H9 (cell line): ENCODE data around the gene MTRR. TPM values are rescaled to one million over a fixed set of nuclear protein-coding genes. Genes with fewer than 3 reads are reported as not detected.

ENCODE experiments used
- DNase-seq: peaks from one replicate; pipeline ENCODE4 v3.0.0-alpha.2; 2017
- H2AFZ ChIP-seq: one replicate; pipeline ENCODE4 v1.6.1; 2013; ENCODE audit warnings: mild to moderate bottlenecking, low read length, control low read depth, moderate library complexity
- H2AK5ac ChIP-seq: 2 replicates; pipeline ENCODE4 v1.6.1; 2013; ENCODE audit warnings: low read length, control low read depth, mixed read lengths; ENCODE audit not compliant: insufficient read length
- H2BK120ac ChIP-seq: one replicate; pipeline ENCODE4 v1.6.1; 2013; ENCODE audit warnings: low read depth, mild to moderate bottlenecking, low read length, control low read depth, inconsistent platforms; ENCODE audit not compliant: poor library complexity, severe bottlenecking
- H2BK12ac ChIP-seq: 2 replicates; pipeline ENCODE4 v1.6.1; 2013; ENCODE audit warnings: low read length, control low read depth, mixed read lengths, low read depth; ENCODE audit not compliant: insufficient read length
- H2BK15ac ChIP-seq: 2 replicates; pipeline ENCODE4 v1.6.1; 2013; ENCODE audit warnings: low read depth, low read length, control low read depth
- H2BK20ac ChIP-seq: one replicate; pipeline ENCODE4 v1.6.1; 2013; ENCODE audit warnings: low read depth, mild to moderate bottlenecking, low read length, control low read depth, inconsistent platforms; ENCODE audit not compliant: poor library complexity, severe bottlenecking
- H2BK5ac ChIP-seq: 2 replicates; pipeline ENCODE4 v1.6.1; 2013; ENCODE audit warnings: low read length, control low read depth, mixed read lengths; ENCODE audit not compliant: insufficient read length
- H3K14ac ChIP-seq: 2 replicates; pipeline ENCODE4 v1.6.1; 2013; ENCODE audit warnings: low read length, control low read depth; ENCODE audit not compliant: insufficient read depth
- H3K18ac ChIP-seq: 2 replicates; pipeline ENCODE4 v1.6.1; 2013; ENCODE audit warnings: low read depth, mild to moderate bottlenecking, mixed read lengths, low read length, control low read depth; ENCODE audit not compliant: insufficient read length
- H3K23ac ChIP-seq: 2 replicates; pipeline ENCODE4 v1.6.1; 2013; ENCODE audit warnings: low read length, control low read depth, mixed read lengths, low read depth; ENCODE audit not compliant: insufficient read length
- H3K23me2 ChIP-seq: 2 replicates; pipeline ENCODE4 v1.6.1; 2013; ENCODE audit warnings: low read depth, mild to moderate bottlenecking, mixed read lengths, low read length, control low read depth; ENCODE audit not compliant: insufficient read length, poor library complexity, severe bottlenecking
- H3K27ac ChIP-seq: 2 replicates; pipeline ENCODE4 v1.5.1; 2013; ENCODE audit warnings: low read length, control low read depth, mixed read lengths, low read depth; ENCODE audit not compliant: insufficient read length
- H3K27me3 ChIP-seq: 2 replicates; pipeline ENCODE4 v1.6.1; 2013; ENCODE audit warnings: low read length, control low read depth, inconsistent platforms; ENCODE audit not compliant: insufficient read depth
- H3K4ac ChIP-seq: 2 replicates; pipeline ENCODE4 v1.6.1; 2013; ENCODE audit warnings: low read depth, mild to moderate bottlenecking, control low read depth, inconsistent platforms, low read length, moderate library complexity
- H3K4me1 ChIP-seq: 2 replicates; pipeline ENCODE4 v1.6.1; 2013; ENCODE audit warnings: low read length, control low read depth, inconsistent platforms; ENCODE audit not compliant: insufficient read depth
- H3K4me2 ChIP-seq: 2 replicates; pipeline ENCODE4 v1.6.1; 2013; ENCODE audit warnings: low read length, control low read depth, mixed read lengths; ENCODE audit not compliant: insufficient read length, insufficient read depth
- H3K56ac ChIP-seq: 2 replicates; pipeline ENCODE4 v1.6.1; 2013; ENCODE audit warnings: low read depth, mild to moderate bottlenecking, mixed read lengths, low read length, control low read depth; ENCODE audit not compliant: insufficient read length
- H3K79me1 ChIP-seq: 2 replicates; pipeline ENCODE4 v1.6.1; 2013; ENCODE audit warnings: low read depth, mild to moderate bottlenecking, moderate library complexity, low read length, control low read depth, inconsistent platforms; ENCODE audit not compliant: insufficient read depth, poor library complexity, severe bottlenecking
- H3K79me2 ChIP-seq: 2 replicates; pipeline ENCODE4 v1.6.1; 2013; ENCODE audit warnings: low read length, control low read depth, inconsistent platforms; ENCODE audit not compliant: insufficient read depth
- H3K9ac ChIP-seq: 2 replicates; pipeline ENCODE4 v1.6.1; 2013; ENCODE audit warnings: low read length, control low read depth, mixed read lengths; ENCODE audit not compliant: insufficient read length; ENCODE audit errors: extremely low read depth
- H3K9me3 ChIP-seq: one replicate; pipeline ENCODE4 v1.6.1; 2013; ENCODE audit warnings: low read depth, low read length, inconsistent platforms; ENCODE audit not compliant: control insufficient read depth
- H3T11ph ChIP-seq: one replicate; pipeline ENCODE4 v1.6.1; 2013; ENCODE audit warnings: mild to moderate bottlenecking, low read length, control low read depth, inconsistent platforms
- H4K20me1 ChIP-seq: one replicate; pipeline ENCODE4 v1.6.1; 2013; ENCODE audit not compliant: control insufficient read depth, insufficient read length, insufficient read depth
- H4K5ac ChIP-seq: 2 replicates; pipeline ENCODE4 v1.6.1; 2013; ENCODE audit warnings: low read depth, mild to moderate bottlenecking, mixed read lengths, low read length, control low read depth; ENCODE audit not compliant: insufficient read length
- H4K8ac ChIP-seq: replicated peaks from 2 replicates; pipeline ENCODE4 v1.6.1; 2013; ENCODE audit warnings: low read length, control low read depth, mixed read lengths, low read depth; ENCODE audit not compliant: insufficient read length
- H4K91ac ChIP-seq: 2 replicates; pipeline ENCODE4 v1.6.1; 2013; ENCODE audit warnings: low read depth, mild to moderate bottlenecking, moderate library complexity, mixed read lengths, low read length, control low read depth; ENCODE audit not compliant: insufficient read length
- H3K27ac Mint-ChIP-seq, 3 experiments: 2 replicates in 2 of 3; 3 replicates in 1 of 3; pipeline ENCODE4 v1.8.0; 2020 to 2021; ENCODE audit warnings: mixed read lengths in 3 of 3, mild to moderate bottlenecking in 1 of 3, moderate library complexity in 1 of 3
- H3K27me3 Mint-ChIP-seq: 2 replicates; pipeline ENCODE4 v1.8.0; 2021; ENCODE audit warnings: low read depth, mild to moderate bottlenecking, moderate library complexity, mixed read lengths
- H3K36me3 Mint-ChIP-seq, 3 experiments: 2 replicates in 2 of 3; 3 replicates in 1 of 3; pipeline ENCODE4 v1.8.0; 2020 to 2021; ENCODE audit warnings: low read depth in 3 of 3, mixed read lengths in 3 of 3; ENCODE audit not compliant: insufficient read depth in 1 of 3
- H3K4me1 Mint-ChIP-seq, 2 experiments: 2 replicates each; pipeline ENCODE4 v1.8.0; 2020; ENCODE audit warnings: mixed read lengths in 2 of 2
- H3K4me3 Mint-ChIP-seq, 2 experiments: 2 replicates in 1 of 2; 3 replicates in 1 of 2; pipeline ENCODE4 v1.8.0; 2020 to 2021; ENCODE audit warnings: mild to moderate bottlenecking in 2 of 2, mixed read lengths in 2 of 2, moderate library complexity in 1 of 2
- H3K9me3 Mint-ChIP-seq, 2 experiments: 2 replicates in 1 of 2; 3 replicates in 1 of 2; pipeline ENCODE4 v1.8.0; 2020; ENCODE audit warnings: mild to moderate bottlenecking in 2 of 2, mixed read lengths in 2 of 2, moderate library complexity in 1 of 2
- CTCF ChIP-seq: fragments of 200-600 bp; sonication (generic); conservative IDR thresholded peaks from 3 replicates; pipeline ENCODE4 v1.8.0; 2021; ENCODE audit warnings: antibody characterized with exemption, mild to moderate bottlenecking
- WGBS: extraction: QIAGEN DNeasy Blood & Tissue Kit; methylation state at CpG from one replicate; pipeline ENCODE4 v1.1.7; 2013; ENCODE audit warnings: missing lambda C conversion rate, low lambda C conversion rate, mixed read lengths; ENCODE audit not compliant: insufficient read length; ENCODE audit errors: extremely low coverage; 5-methylcytosine and 5-hydroxymethylcytosine counted together
- total RNA-seq: library from RNA; stranded (reverse); gene quantifications from 2 replicates; pipeline ENCODE4 v1.2.1, GENCODE V29; 2021

The MTRR gene
- total RNA-seq, 1 experiment from 2014 or later: 66.0 TPM

- no peak for DNase-seq
- no peak overlapping the region for H3K14ac ChIP-seq
- H3K9me3 ChIP-seq: no peaks in the 10 kb centered on the region
- H2AFZ ChIP-seq: no peak overlapping the region
- H2AK5ac ChIP-seq: no peak overlapping the region
- Mint-ChIP-seq H3K36me3 (peaks cover 12 to 27% (median 16%) of the 10 kb centered on the region in 3 experiments; a peak in 5 of 7 replicates), H3K27me3 (no peaks in the 10 kb centered on the region), H3K27ac (0 out of 7 replicates have a peak overlapping the region, but pooled peaks of 1 of the 3 experiments have one; percentile 10), H3K4me3 (no peak overlapping the region), H3K9me3 (no peaks in the 10 kb centered on the region), H3K4me1 (no peaks in the 10 kb centered on the region; a peak in 1 of 4 replicates)
- no peaks in the 10 kb centered on the region for H3K4me1 ChIP-seq
- no peak overlapping the region for H3K18ac ChIP-seq
- H3K9ac ChIP-seq: no peak overlapping the region
- no peak overlapping the region for H3K23ac ChIP-seq
- no peaks in the 10 kb centered on the region for H3K27me3 ChIP-seq
- H2BK20ac ChIP-seq: no peak overlapping the region
- H3K27ac ChIP-seq: no peak overlapping the region
- no peak overlapping the region for H2BK5ac ChIP-seq
- H3K56ac ChIP-seq: no peak overlapping the region
- no peak for TF ChIP-seq CTCF
- no peaks in the 10 kb centered on the region for H3K79me2 ChIP-seq
- no CpG with 5 or more reads among the region's 8 CpGs for WGBS
- no peak overlapping the region for H3K4ac ChIP-seq
- no peaks in the 10 kb centered on the region for H3K79me1 ChIP-seq
- H2BK15ac ChIP-seq: no peak overlapping the region
- H2BK120ac ChIP-seq: no peak overlapping the region
- H3K23me2 ChIP-seq: peaks cover 4% of the 10 kb centered on the region
- H3K4me2 ChIP-seq: no peak overlapping the region
- no peak overlapping the region for H4K91ac ChIP-seq
- H4K8ac ChIP-seq: no peak overlapping the region
- no peak overlapping the region for H4K5ac ChIP-seq
- no peak overlapping the region for H3T11ph ChIP-seq
- H4K20me1 ChIP-seq: no peaks in the 10 kb centered on the region
- no peak overlapping the region for H2BK12ac ChIP-seq
These were observed 45.4 kb upstream of the MTRR start for GRCh38 chr5:7823594-7823993.
